ENCODE results near the gene ZNF296. TPM values are rescaled to one million over a fixed set of nuclear protein-coding genes. Genes with fewer than 3 reads are reported as not detected.

Gene ZNF296
- total RNA-seq, 1 donor from 2014 or later: 0.54 TPM

- H3K4me3 Mint-ChIP-seq (ENCODE audit: unreplicated experiment): peak within 1 kb of the TSS; percentile 97
- H3K4me1 Mint-ChIP-seq (ENCODE audit: unreplicated experiment): peaks cover 35% of the 10 kb centered on the region
- peaks cover 30% of the 10 kb centered on the region for H3K36me3 Mint-ChIP-seq (ENCODE audit: low read depth, unreplicated experiment)
- TF ChIP-seq CTCF (IDR thresholded peaks at IDR 0.05; ENCODE audit: unreplicated experiment): peak; percentile 28
- no peaks in the 10 kb centered on the region for H3K9me3 Mint-ChIP-seq (ENCODE audit: unreplicated experiment)
- peaks cover 17% of the 10 kb centered on the region for H3K27me3 Mint-ChIP-seq (ENCODE audit: unreplicated experiment)
- peak; percentile 86 for DNase-seq (ENCODE audit: low spot score)
- peak within 1 kb of the TSS; percentile 98 for H3K27ac Mint-ChIP-seq (ENCODE audit: unreplicated experiment)
Measured at GRCh38 chr19:45092747-45093678, 16.7 kb upstream of the ZNF296 start, which contains the start of gene PPP1R37. PPP1R37 (plus strand) TSS chr19:45093179; CDS start chr19:45093326, 147 bp downstream.

GRCh38 chr19:45091031-45091923 lies 15.0 kb upstream of the ZNF296 start:
- peak; percentile 99 for DNase-seq (ENCODE audit: low spot score)
- Mint-ChIP-seq H3K36me3 (ENCODE audit: low read depth, unreplicated experiment) (peaks cover 22% of the 10 kb centered on the region), H3K4me1 (ENCODE audit: unreplicated experiment) (peaks cover 33% of the 10 kb centered on the region), H3K27me3 (ENCODE audit: unreplicated experiment) (peaks cover 14% of the 10 kb centered on the region), H3K27ac (ENCODE audit: unreplicated experiment) (peak overlapping the region; percentile 70), H3K4me3 (ENCODE audit: unreplicated experiment) (peak overlapping the region; percentile 97), H3K9me3 (ENCODE audit: unreplicated experiment) (no peaks in the 10 kb centered on the region)
- no peak for TF ChIP-seq CTCF (IDR thresholded peaks at IDR 0.05; ENCODE audit: unreplicated experiment)

- no peak for DNase-seq (ENCODE audit: low spot score)
- TF ChIP-seq CTCF (IDR thresholded peaks at IDR 0.05; ENCODE audit: unreplicated experiment): no peak
- H3K4me1 Mint-ChIP-seq (ENCODE audit: unreplicated experiment): peaks cover 28% of the 10 kb centered on the region
- no peaks in the 10 kb centered on the region for H3K9me3 Mint-ChIP-seq (ENCODE audit: unreplicated experiment)
- peak overlapping the region; percentile 70 for H3K27ac Mint-ChIP-seq (ENCODE audit: unreplicated experiment)
- peaks cover 17% of the 10 kb centered on the region for H3K36me3 Mint-ChIP-seq (ENCODE audit: low read depth, unreplicated experiment)
- peaks cover 14% of the 10 kb centered on the region for H3K27me3 Mint-ChIP-seq (ENCODE audit: unreplicated experiment)
- H3K4me3 Mint-ChIP-seq (ENCODE audit: unreplicated experiment): peak overlapping the region; percentile 97
Measured at GRCh38 chr19:45090606-45091005, 14.3 kb upstream of the ZNF296 start.

GRCh38 chr19:45090034-45090433 lies 13.8 kb upstream of the ZNF296 start:
- no peak for TF ChIP-seq CTCF (IDR thresholded peaks at IDR 0.05; ENCODE audit: unreplicated experiment)
- H3K27me3 Mint-ChIP-seq (ENCODE audit: unreplicated experiment): peaks cover 17% of the 10 kb centered on the region
- H3K4me3 Mint-ChIP-seq (ENCODE audit: unreplicated experiment): no peak overlapping the region
- no peak for DNase-seq (ENCODE audit: low spot score)
- peaks cover 21% of the 10 kb centered on the region for H3K36me3 Mint-ChIP-seq (ENCODE audit: low read depth, unreplicated experiment)
- H3K27ac Mint-ChIP-seq (ENCODE audit: unreplicated experiment): no peak overlapping the region
- peaks cover 28% of the 10 kb centered on the region for H3K4me1 Mint-ChIP-seq (ENCODE audit: unreplicated experiment)
- no peaks in the 10 kb centered on the region for H3K9me3 Mint-ChIP-seq (ENCODE audit: unreplicated experiment)
